ENCODE measurements around the gene FHOD3. TPM values are rescaled to one million over a fixed set of nuclear protein-coding genes. Genes with fewer than 3 reads are reported as not detected.
"Not testable (repeated sequence)": the region's sequence is repeated elsewhere in the genome, so short reads cannot be mapped to it uniquely, and the experiment has no call there.

The FHOD3 gene
- total RNA-seq, 1 donor from 2014 or later, result 347 TPM

DNA sequence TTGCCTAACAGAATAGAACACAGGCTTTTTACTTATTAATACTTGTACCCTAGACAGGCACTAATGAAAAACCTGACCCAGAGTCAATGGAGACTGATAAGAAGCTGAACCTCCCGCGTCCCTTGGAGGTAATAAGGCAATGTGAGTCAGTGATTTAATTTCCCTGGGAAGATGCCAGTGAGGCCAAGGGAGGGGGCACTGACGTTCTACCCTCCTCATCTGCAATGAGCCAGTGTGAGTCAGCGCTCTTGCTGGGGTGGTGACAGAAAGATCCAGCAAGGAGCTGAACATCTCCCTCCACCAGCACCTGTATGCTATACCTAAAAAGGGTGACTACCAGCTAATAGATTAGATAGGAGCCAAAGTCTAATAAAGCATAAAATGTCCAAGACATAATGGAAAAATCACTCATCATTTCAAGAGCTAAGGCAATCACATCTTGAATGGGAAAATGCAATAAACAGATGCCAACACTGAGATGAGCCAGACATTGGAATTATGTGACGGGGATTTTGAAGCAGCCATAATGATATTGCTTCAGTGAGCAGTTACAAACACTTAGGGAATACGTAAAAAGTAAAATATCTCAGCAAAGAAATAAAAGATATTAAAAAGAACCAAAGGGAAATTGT, 414.4 kb downstream of the FHOD3 start:
- DNase-seq (peak; percentile 40), ATAC-seq (peak; percentile 83)
- intact Hi-C loops (cut with micrococcal nuclease), result no loop called here

DNA sequence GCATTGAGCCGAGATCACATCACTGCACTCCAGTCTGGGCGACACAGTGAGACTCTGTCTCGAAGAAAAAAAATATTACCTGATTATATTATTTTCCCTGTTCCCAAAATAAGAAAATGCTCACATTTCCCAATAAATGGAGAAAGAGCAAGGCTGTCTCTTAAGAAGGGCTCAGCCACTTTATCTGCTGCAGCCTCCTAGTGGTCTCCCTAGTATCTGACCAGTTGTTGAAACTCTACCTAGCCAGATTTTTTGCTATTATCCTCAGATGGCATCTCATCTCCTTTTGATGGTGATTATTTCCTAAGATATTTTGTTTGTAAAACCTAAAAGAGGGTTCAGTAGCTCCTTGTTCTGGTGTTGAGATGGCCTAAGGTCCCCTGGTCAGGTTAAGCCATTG, 417.0 kb downstream of the FHOD3 start:
- no peak for DNase-seq
- ATAC-seq, result no peak

DNA sequence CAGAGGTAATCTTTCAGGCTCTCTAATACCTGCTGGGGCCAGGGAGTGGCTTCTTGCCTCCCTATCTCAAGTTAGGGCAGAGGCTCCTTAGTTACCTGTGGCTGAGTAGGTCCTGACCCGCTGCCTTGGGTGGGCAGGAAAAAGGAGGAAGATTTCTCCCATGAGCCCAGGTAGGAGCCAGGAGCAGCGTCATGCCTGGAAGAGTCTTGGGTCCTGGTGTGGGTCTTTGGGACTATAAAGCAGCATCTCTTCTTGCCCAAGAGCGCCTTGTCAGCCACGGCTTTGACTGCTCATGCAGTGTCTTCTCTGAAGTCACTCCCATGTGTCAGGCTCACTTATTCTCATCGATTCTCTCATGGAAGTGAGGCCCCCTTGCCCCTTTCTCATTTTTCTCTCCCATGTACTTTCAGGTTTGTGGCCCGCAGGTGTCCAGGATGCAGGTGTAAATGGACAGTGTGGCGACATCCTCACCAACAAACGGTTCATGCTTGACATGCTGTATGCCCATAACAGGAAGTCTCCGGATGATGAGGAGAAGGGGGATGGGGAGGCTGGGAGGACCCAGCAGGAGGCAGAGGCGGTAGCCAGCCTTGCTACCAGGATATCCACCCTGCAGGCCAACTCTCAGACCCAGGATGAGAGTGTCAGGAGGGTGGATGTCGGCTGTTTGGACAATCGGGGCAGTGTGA, 420.1 kb downstream of the FHOD3 start:
- no peak for ATAC-seq
- intact Hi-C loops (cut with micrococcal nuclease), result no loop called here

More for the DNA sequence above, 417.0 kb downstream of the FHOD3 start:
- intact Hi-C loops (cut with micrococcal nuclease), result no loop called here

DNA sequence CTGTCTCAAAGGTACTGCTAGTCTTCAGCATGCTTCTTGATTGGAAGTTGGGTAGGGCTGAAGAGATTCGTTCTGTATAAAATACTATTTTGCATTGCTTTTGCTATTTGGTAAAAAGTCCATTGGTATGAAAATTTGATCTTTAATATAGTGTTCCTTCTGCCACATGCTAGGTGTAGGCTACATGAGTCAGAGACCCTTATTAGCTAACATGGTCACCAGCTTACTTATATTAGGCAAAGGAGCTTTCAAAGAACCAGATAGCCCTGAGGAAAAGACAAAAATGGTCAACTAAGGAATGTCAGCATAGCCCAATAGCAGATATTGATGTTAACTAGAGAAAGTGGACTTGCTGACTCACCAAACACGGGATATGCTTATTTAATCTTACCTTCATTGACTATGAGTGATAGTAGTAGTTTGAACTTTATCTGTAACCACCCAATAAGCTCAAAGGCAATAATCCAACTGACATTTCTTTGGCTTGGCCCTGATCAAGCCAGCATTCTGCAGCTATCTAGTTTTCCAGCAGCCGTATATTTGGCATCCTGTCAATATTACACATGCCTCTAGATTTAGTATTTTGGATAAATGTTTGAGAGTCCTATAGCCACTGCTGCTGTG, 421.3 kb downstream of the FHOD3 start:
- ATAC-seq (peak; percentile 31), DNase-seq (no peak)
- intact Hi-C loops (cut with micrococcal nuclease), result no loop called here

More for the DNA sequence above, 420.1 kb downstream of the FHOD3 start:
- DNase-seq, result no peak

DNA sequence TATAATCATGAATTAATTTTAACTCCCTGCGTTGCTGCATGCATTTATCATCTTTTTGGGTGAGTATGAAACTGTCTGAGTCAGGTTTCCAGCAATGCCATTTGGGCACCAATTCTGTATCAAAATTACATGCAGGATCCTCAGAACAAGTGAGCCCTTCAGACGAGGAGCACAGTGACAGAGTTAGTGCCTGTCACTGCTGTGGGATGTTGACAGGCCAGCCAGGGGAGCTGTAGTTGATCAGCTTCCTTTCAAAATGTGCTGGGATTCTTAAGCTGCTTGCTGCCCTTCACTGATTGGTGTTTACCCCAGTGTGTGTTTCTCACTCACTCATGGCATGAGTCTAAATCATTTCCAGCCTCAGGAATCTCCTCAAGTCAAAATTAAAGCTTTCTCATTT, 422.1 kb downstream of the FHOD3 start:
- DNase-seq, result no peak

DNA sequence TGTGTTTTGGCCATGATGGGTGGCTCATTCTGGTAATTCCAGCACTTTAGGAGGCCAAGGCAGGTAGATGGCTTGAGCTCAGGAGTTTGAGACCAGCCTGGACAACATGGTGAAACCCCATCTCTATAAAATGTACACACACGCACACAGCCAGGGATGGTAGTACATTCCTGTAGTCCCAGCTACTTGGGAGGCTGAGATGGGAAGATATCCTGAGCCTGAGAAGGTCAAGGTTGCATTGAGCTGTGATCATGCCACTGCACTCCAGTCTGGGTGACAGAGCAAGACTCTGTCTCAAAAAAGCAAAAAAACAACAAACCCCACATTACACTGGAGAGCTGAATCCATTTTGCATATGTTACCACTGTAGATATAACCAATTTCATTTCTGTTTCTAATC, 423.8 kb downstream of the FHOD3 start:
- DNase-seq; intact Hi-C loops (cut with micrococcal nuclease); ATAC-seq: not testable (repeated sequence)

More for the DNA sequence above, 422.1 kb downstream of the FHOD3 start:
- ATAC-seq, result peak; percentile 49
- intact Hi-C loops (cut with micrococcal nuclease), result no loop called here

DNA sequence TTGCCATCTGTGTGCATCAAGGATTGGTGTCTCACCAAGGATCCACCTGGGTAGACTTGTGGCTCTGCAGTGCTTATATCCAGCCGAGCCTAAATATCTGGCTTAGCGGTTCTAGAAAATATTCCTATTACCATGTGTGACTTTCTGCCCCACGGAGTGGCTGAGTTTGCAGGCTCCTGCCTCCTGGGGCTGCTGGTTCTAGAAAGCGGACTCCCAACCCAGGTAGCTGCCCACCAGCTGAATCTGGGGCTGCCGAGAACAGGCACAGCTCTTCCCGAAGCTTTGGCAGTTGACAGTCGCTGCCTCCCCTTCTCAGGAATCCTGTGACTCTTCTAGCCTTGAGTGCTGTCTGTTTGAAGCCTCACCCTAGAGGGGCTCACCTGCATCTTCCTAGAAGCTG, 426.7 kb downstream of the FHOD3 start:
- intact Hi-C loops (cut with micrococcal nuclease), result no loop called here

DNA sequence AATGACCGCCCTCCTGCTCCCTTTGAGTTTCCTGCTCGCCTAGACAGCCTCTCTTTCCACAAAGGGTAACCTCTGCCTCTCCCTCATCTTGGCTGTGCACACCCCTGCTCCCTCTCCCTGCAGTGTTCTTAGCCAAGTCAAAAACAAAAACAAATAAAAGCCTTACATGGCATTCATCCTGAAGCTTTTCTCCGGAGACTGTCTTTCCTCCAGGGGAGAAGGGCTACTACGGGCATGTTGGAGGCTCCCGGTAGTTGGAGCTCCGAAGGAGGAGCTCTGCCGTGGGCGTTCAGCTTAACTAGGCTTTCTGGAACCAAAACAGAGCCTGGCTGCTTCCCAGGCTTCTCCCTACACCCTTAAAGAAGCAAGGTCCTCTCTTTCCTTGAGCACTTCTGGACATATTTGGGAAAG, 427.1 kb downstream of the FHOD3 start:
- intact Hi-C loops (cut with micrococcal nuclease), result no loop called here
- peak; percentile 41 for DNase-seq
- peak; percentile 15 for ATAC-seq

More for the DNA sequence above, 426.7 kb downstream of the FHOD3 start:
- DNase-seq (no peak), ATAC-seq (no peak)

DNA sequence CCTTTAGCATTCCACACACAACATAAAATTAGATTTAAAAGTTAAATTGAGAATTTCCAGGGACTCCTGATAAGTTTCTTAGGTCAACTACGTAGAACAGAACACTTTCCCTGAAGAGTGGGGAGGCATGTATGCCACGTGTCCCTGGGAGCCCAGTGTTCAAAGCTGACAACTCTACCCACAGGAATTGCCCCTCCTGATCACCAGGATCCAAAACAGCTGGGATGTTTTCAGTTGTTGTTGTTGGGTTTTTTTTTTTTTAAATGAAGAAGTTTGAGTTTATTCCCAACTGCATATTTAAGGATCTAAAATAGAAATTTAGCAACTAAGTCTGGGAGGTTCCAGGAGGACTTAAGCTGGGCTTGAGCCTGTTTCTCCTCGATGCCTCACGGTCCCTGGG, 430.8 kb downstream of the FHOD3 start:
- ATAC-seq, result no peak
- intact Hi-C loops (cut with micrococcal nuclease), result no loop called here
- DNase-seq, result no peak

DNA sequence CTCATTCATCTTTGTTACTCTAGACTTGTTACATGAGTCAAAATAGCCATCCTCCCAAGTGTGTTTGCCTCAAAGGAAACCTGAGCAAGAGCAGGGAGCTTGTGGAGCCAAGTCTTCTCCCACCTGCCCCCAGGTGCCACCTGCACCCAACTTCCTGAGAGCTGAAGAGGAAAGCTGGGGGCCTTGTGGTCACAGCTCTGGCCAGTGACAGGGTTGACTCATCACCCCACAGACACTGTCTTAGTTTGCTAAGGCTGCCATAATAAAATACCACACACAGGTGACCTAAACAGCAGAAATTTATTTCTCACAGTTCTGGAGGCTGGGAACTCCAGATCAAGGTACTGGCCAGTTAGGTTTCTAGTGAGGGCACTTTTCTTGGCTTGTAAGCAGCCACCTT, 431.7 kb downstream of the FHOD3 start:
- ATAC-seq (no peak), DNase-seq (no peak)
- intact Hi-C loops (cut with micrococcal nuclease), result no loop called here

DNA sequence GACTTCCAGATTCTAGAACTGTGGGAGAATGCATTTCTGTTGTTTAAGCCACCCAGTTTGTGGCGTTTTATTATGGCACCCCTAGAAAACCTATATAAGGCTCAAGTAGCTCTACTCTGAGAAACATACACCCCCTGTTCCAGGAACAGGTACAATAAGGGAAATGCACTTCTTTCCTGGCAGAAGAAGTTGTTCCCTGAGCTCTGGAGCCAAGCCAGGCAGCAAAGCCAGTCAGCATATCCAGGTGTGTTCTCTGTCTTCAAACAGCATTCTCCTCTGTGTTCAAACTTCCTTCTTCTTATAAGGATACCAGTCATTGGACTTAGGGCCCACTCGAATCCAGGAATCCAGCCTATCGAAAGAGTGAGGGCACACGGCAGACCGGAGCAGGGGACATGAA, 434.8 kb downstream of the FHOD3 start:
- DNase-seq (no peak), ATAC-seq (no peak)
- intact Hi-C loops (cut with micrococcal nuclease), result no loop called here

DNA sequence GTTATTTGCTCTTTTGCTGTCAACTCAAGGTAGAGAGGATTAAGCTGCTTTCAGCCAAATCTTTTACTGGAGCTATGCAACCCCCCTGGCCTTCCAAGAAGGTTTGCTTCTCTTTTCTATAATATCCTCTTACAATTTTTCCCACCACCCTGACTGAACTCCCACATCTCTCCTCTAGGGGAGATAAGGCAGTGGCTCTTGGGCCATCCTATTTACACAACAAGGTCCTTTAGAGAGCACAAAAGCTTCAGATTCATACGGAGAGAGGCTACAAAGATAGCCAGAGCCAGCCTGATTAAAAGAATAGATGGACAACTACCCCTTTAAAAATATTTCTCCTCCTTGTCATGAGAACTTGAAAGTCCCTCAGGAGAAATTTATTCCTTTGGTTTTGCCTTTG, 435.6 kb downstream of the FHOD3 start:
- ATAC-seq (no peak), DNase-seq (no peak)
- intact Hi-C loops (cut with micrococcal nuclease), result no loop called here

DNA sequence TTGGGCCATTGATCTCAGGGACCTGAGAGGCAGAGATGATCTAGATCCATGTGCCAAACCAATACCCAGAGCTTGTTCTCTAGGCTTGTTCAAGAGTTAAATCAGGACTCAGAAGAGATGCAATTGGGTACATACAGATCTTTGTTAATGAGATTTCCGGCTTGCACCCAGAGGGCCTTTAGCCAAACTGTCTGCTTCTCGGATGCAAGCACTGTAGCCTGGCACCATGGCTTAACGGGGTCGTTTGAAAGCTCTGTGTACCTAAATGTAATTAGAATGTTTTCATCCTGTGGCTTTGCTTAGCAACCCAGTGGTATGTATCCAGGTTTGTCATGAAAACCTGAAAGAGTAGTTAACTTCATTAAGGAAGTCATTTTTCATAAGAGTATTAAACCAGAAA, 437.1 kb downstream of the FHOD3 start:
- DNase-seq (no peak), ATAC-seq (peak; percentile 19)
- intact Hi-C loops (cut with micrococcal nuclease), result no loop called here

DNA sequence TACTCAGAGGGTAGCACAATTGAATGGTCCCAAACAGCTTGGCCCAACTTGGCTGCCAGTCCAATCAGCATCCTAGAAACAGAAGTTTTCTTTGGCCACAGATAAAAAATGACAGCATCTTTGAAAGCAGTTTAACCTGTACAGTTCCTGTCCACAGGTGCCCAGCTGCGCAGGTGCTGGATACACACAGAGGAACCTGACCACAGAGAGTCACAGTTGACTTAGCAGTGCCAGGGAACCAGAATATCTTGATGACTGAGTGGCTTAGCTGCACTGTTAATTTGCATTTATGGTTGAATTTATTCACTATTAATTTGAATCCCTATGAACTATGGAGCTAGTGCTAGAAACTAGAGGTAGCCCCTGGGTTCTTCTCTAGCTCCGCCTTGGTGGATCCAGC, 437.6 kb downstream of the FHOD3 start:
- intact Hi-C loops (cut with micrococcal nuclease), result no loop called here
- ATAC-seq, result no peak

DNA sequence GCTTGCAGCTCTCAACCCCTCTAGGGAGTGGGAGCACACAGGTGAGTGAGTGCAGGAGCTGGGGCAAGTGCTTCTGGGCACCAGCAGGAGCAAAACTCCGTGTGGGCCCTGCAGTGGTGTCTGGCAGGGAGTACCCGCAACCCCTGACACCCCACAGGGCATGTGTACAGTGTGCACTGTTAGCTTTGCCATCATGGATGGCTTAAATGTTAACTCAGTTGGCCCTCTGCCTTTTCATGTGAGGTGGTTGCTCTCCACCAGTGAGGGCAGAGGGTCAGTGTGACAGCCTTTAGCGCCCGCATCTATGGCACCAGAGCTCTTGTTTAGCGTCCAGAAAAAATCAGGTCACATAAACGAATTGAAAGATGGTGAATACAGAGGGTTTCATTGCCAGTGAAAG, 438.6 kb downstream of the FHOD3 start:
- DNase-seq, result no peak
- ATAC-seq, result no peak
- intact Hi-C loops (cut with micrococcal nuclease), result no loop called here

More for the DNA sequence above, 437.6 kb downstream of the FHOD3 start:
- no peak for DNase-seq

DNA sequence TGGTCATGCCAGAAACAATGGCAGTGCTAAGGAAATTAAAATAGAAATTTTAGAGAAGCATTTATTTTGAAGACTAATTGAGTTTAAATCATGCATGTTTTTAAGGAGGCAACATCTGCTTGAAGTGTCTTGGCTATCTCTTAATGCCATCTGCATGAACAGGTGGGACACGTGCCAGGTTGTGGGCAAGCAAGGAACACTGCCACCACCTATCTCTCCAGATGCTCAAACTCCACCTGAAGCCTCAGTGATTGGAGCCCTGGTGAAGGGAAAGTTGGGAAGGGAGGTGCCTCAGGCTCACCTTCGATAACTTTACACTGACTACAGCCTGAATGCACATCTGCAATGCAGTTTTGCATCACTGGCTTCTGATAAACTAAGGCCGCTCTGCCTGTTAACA, 439.8 kb downstream of the FHOD3 start:
- intact Hi-C loops (cut with micrococcal nuclease), result no loop called here
- ATAC-seq, result no peak
- no peak for DNase-seq

DNA sequence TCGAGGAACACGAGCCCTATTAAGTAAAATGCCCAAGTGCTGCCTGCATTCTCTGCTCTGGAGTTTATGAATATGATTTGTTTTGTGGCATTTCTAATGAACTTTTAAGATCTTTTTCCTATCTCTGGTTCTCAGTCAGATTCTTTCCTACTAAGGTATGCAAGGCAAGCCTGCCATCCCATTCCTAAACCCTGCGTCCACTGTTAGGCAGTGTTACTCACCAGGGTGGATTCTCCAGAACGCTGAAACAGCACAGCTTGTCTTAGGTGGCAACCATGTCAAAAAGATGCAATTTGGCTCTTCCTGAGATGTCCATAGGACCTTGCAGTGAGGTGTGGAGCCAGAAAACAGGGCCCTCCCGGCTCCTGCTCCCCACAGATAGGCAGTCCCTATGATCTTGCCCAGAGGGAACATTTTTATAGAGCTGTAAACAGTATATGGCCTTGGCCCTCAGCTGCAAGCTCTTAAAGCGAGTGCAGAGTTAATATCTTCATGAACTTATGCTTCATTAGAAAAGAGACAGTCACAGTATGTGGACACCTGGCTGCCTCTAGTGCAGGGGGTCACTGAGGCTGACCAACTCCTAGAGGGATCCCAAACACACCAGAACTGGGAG, 446.9 kb downstream of the FHOD3 start:
- no peak for ATAC-seq

DNA sequence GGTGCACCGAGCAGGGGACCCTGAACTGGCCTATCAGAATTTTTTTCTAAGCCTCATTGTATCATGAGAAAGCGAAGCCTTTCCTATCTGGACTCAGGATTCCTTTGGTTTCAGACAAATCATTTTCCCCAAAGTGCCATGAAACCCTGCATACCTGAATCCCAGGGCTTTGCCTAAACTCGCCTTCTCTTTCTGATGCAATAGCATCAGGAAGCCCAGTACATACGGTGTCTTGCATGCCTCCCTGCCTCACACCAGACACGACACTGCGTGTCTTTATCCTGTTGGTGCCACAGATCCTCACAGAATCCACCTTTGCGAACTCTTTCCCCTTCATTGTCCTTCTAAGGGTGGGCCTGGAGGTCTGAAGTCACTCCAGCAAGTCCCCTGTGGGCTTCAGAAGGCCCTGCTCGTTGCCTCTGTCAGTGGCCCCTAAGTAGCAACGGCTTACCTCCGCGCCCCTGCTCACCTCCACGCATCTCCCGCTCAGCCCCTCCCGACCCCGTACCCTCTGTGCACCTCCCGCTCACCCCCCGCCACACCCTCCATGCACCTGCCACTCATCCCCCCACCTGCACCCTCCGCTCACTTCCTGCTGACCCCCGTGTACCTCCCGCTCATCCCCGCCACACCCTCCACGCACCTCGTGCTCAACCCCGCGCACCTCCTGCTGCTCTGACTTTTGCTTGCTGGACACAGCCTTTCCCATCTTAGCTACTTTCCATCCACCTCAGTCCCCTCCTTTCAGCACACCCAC, 447.9 kb downstream of the FHOD3 start:
- intact Hi-C loops (cut with micrococcal nuclease), result no loop called here
- DNase-seq, result no peak
- peak; percentile 39 for ATAC-seq

More for the DNA sequence above, 446.9 kb downstream of the FHOD3 start:
- intact Hi-C loops (cut with micrococcal nuclease), result no loop called here
- no peak for DNase-seq
